GM18519 (cell line): ENCODE data around the gene TMC2.
A peak's percentile ranks its signal among the peaks of the same experiment; 100 is the strongest.
"Not testable (repeated sequence)": the region's sequence is repeated elsewhere in the genome, so short reads cannot be mapped to it uniquely, and the experiment has no call there.

Experiments used
- ATAC-seq: cut with Tn5 transposase; IDR thresholded peaks from one replicate; pipeline ENCODE4 v1.9.1; 2021; ENCODE audit warnings: mild to moderate bottlenecking, moderate library complexity; ENCODE audit not compliant: unreplicated experiment, low FRiP score

The TMC2 gene

GRCh38 chr20:2657241-2657640 lies 120.9 kb downstream of the TMC2 start:
- ATAC-seq: no peak

- ATAC-seq: no peak
These were observed 121.3 kb downstream of the TMC2 start for GRCh38 chr20:2657674-2658073.

GRCh38 chr20:2658414-2659354 lies 122.3 kb downstream of the TMC2 start:
- ATAC-seq: no peak

- ATAC-seq: no peak
These were observed 123.2 kb downstream of the TMC2 start for GRCh38 chr20:2659547-2659946.

GRCh38 chr20:2663364-2663886 lies 127.1 kb downstream of the TMC2 start:
- no peak for ATAC-seq

GRCh38 chr20:2663887-2664719 lies 127.7 kb downstream of the TMC2 start, which contains the start of gene IDH3B:
Gene IDH3B, minus strand, starts transcription at chr20:2664216. Its CDS starts 28 bp downstream, at chr20:2664188.
- peak; percentile 58 for ATAC-seq

- ATAC-seq: no peak
These were observed 135.6 kb downstream of the TMC2 start for GRCh38 chr20:2671977-2672376.

- no peak for ATAC-seq
These were observed 136.1 kb downstream of the TMC2 start for GRCh38 chr20:2672446-2672845.

- no peak for ATAC-seq
These were observed 137.1 kb downstream of the TMC2 start for GRCh38 chr20:2673453-2673852.

GRCh38 chr20:2680046-2680445 lies 143.7 kb downstream of the TMC2 start:
- ATAC-seq: no peak

- ATAC-seq: not testable (repeated sequence)
These were observed 145.7 kb downstream of the TMC2 start for GRCh38 chr20:2682040-2682439.

GRCh38 chr20:2684817-2685216 lies 148.4 kb downstream of the TMC2 start:
- not testable (repeated sequence) for ATAC-seq

GRCh38 chr20:2687514-2687913 lies 151.1 kb downstream of the TMC2 start:
- no peak for ATAC-seq

GRCh38 chr20:2688041-2688591 lies 151.7 kb downstream of the TMC2 start:
- ATAC-seq: no peak

- no peak for ATAC-seq
These were observed 153.8 kb downstream of the TMC2 start for GRCh38 chr20:2690213-2690612.

- no peak for ATAC-seq
These were observed 154.3 kb downstream of the TMC2 start for GRCh38 chr20:2690718-2691117.

GRCh38 chr20:2691127-2691526 lies 154.8 kb downstream of the TMC2 start:
- ATAC-seq: no peak
